Fibroblast of skin of scalp (primary cell): Measurements from ENCODE around the gene CNNM1.
A peak's percentile ranks its signal among the peaks of the same experiment; 100 is the strongest.

ENCODE experiments used
- DNase-seq: peaks from one replicate; pipeline ENCODE4 v3.0.0-alpha.2; 2013

The CNNM1 gene

GRCh38 chr10:99337901-99338300, 8.7 kb downstream of the CNNM1 start:
- DNase-seq: no peak

GRCh38 chr10:99339077-99339476, 9.9 kb downstream of the CNNM1 start:
- peak; percentile 28 for DNase-seq

GRCh38 chr10:99339563-99340047, 10.4 kb downstream of the CNNM1 start:
- DNase-seq: no peak

- DNase-seq: no peak
Observed at GRCh38 chr10:99340650-99341049, 11.5 kb downstream of the CNNM1 start.

- no peak for DNase-seq
Observed at GRCh38 chr10:99341248-99341647, 12.1 kb downstream of the CNNM1 start.

- peak; percentile 15 for DNase-seq
Observed at GRCh38 chr10:99341860-99342490, 12.8 kb downstream of the CNNM1 start.

- DNase-seq: no peak
Observed at GRCh38 chr10:99343262-99343661, 14.1 kb downstream of the CNNM1 start.

GRCh38 chr10:99344715-99345114, 15.6 kb downstream of the CNNM1 start:
- no peak for DNase-seq

GRCh38 chr10:99345350-99345749, 16.2 kb downstream of the CNNM1 start:
- peak; percentile 29 for DNase-seq

- peak; percentile 68 for DNase-seq
Observed at GRCh38 chr10:99346247-99346646, 17.1 kb downstream of the CNNM1 start.

- DNase-seq: no peak
Observed at GRCh38 chr10:99347672-99348071, 18.5 kb downstream of the CNNM1 start.

- no peak for DNase-seq
Observed at GRCh38 chr10:99353182-99353581, 24.0 kb downstream of the CNNM1 start.

- DNase-seq: no peak
Observed at GRCh38 chr10:99357691-99358090, 28.5 kb downstream of the CNNM1 start.

- no peak for DNase-seq
Observed at GRCh38 chr10:99358101-99358500, 28.9 kb downstream of the CNNM1 start.

GRCh38 chr10:99360934-99361333, 31.8 kb downstream of the CNNM1 start:
- DNase-seq: no peak

GRCh38 chr10:99364125-99364524, 35.0 kb downstream of the CNNM1 start:
- peak; percentile 66 for DNase-seq

- no peak for DNase-seq
Observed at GRCh38 chr10:99365311-99365710, 36.2 kb downstream of the CNNM1 start.

GRCh38 chr10:99365736-99366135, 36.6 kb downstream of the CNNM1 start:
- no peak for DNase-seq

GRCh38 chr10:99366666-99367065, 37.5 kb downstream of the CNNM1 start:
- no peak for DNase-seq

- DNase-seq: peak; percentile 55
Observed at GRCh38 chr10:99368646-99369045, 39.5 kb downstream of the CNNM1 start.

GRCh38 chr10:99369126-99369525, 40.0 kb downstream of the CNNM1 start:
- peak; percentile 34 for DNase-seq

GRCh38 chr10:99369551-99369950, 40.4 kb downstream of the CNNM1 start:
- DNase-seq: peak; percentile 38

GRCh38 chr10:99370993-99371392, 41.8 kb downstream of the CNNM1 start:
- peak; percentile 49 for DNase-seq

- peak; percentile 89 for DNase-seq
Observed at GRCh38 chr10:99372546-99373271, 43.6 kb downstream of the CNNM1 start.
